ENCODE data around the gene RPL36.

GRCh38 chr19:5676772-5677105 lies 13.4 kb upstream of the RPL36 start:
- TF ChIP-seq CTCF (IDR thresholded peaks at IDR 0.05) (no peak), EP300 (IDR thresholded peaks at IDR 0.05) (no peak), POLR2AphosphoS5 (IDR thresholded peaks at IDR 0.05) (no peak), POLR2A (IDR thresholded peaks at IDR 0.05; ENCODE audit: low read depth) (no peak)
